NCI-H2196 treated with DMSO at 0.1 percent for 48 hours (cell line): ENCODE measurements around the gene HAPLN2.

Experiments
- DNase-seq: peaks from one replicate; lab custom pipeline; 2025; ENCODE audit not compliant: unreplicated experiment; lab: John Stamatoyannopoulos, UW

The HAPLN2 gene

DNA sequence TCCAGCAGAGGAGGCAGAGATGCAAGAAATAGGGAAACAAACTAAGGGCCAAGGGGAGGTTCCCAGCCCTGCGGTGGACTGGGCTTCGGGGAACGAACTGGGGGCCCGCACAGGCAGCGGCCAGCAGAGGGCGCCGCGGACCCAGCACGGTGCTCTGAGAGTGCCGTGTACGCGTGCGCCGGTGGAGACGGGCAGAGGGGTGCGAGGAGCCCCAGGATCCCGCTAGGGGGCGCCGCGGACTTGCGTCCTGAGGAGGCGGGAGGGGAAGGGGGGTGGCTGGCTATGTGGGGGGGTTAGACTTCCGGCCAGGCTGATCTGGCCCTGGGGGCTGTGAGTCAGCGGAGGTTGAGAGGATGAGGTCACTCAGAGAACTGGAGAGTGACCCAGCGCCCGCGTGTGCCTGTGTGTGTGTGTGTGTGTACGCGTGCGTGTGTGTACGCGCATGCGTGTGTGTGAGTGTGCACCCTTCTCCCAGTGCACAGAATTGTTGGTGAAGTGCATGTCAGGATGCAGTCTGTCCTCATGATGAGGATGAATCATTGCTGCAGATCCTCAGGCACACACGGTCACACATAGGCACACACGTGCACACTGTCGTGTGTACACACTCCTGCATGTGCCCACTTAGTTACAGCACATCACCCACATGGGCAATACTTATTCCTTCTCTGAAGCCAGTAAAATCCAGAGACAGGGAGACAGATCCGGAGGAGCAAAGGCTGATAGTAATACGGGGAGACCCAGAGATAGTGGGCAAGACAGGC, 41.0 kb downstream of the HAPLN2 start:
- DNase-seq, result peak; percentile 95

DNA sequence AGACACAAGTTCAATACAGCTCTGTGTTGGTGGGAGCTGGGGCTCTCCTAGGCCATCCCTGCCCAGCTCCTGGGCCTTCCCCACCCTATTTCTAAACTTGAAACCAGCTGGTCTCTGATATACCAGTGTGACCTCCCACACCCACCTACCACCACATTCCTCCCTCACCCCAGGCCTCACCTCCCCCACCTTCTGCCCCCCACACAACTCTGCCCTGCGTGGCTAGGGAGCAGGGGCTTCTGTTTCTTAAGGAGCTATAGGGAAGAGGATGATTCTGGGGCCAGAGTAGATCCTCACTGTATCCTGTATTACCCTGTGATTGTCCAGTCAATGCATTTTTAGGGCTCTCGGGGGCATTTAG, 41.5 kb downstream of the HAPLN2 start:
- DNase-seq, result no peak

DNA sequence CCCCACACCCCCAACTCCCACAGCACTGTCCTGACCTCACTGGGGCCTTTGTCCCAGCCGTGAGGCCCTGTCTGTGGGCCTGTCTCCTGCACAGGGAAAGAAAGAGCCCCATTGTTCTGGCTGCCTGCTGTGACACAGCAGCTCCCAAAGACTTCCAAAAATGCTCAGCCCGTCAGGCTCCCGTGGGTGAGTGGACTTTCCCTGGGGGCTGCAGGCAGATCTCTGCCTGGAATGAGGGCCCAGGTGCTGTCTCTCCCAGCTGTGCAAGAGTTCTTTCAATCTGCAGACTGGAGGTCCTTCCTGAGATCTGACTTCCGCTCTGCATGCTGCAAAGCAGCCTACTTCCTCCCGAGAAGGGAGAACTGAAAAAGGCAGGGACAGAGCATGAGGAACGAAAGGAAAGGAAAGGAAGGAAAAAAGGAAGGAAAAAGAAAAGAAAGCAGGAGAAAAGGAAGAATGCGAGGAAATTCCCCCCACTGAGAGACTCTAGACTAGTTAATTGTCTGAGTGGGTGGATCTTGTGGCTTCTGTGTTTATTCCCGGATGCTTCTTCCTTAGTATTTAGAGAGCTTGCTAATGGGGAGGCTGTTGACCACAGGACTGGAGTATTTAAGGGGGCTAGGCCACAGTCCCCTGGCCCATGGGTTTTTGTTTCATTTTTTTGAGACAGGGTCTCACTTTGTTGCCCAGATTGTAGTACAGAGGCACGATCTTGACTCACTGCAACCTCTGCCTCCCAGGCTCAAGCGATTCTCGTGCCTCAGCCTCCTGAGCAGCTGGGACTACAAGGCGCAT, 43.0 kb downstream of the HAPLN2 start:
- no peak for DNase-seq

DNA sequence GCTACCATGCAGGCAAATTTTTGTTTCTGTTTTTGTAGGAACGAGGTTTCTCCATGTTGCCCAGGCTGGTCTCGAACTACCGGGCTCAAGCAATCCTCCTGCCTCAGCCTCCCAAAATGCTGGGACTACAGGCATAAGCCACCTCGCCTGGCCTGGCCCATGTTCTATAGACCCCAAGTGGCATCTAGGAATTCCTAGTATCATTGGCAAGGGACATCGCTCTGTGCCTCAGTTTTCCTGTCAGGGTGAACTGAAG, 43.5 kb downstream of the HAPLN2 start:
- no peak for DNase-seq

DNA sequence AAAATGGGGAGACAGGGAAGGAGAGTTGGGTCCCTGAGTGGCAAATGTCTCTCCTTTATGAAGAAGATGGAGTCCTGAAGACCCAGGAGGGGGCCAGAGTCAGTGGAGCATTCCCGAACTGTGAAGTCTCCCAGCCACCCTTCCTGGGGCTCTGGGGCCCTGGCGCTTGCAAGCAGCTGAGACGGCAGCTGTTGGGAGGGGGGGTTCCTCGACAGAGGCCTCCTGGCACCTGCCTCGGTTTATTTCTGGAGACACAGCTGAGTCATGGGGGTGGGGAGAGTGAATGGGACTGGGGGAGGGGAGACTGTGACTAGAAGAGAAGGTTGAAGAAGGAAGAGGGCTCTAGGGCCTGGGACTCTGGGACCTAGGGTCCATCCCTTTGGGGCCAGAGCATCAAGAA, 44.0 kb downstream of the HAPLN2 start:
- no peak for DNase-seq

DNA sequence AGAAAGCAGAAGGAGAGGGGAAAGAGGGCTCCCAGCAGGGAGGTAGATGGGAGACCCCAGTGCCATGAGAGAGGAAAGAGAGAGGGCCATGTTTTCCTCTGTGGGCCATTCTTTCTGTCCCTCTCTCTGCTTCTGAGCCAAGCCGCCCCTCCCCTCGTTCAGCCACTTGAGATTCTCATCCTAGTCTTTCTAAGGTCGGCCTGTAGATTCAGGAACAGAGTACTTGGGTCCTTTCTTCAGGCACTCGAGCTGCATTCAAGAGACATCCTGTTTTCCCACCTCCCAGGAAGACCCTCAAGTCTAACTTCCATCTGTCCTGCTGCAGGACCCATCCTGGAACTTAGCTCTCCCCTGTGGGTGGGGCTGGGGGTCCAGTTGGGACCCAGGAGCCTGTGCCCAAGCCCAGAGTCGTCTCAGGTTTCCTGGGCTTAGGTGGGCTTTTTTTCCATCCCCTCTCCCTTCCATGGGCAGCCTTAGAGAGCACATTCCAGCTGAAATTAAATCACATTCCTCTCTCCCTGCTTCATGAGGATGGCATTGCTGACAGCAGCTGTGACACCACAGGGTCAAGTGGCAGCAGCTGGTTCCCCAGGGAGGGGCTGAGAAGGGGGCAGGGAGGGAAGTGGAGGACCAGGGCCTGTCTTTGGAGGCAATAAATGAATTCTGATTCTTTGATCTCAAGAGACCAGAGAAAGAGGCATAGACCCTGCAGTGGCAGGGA, 45.0 kb downstream of the HAPLN2 start:
- peak; percentile 40 for DNase-seq

DNA sequence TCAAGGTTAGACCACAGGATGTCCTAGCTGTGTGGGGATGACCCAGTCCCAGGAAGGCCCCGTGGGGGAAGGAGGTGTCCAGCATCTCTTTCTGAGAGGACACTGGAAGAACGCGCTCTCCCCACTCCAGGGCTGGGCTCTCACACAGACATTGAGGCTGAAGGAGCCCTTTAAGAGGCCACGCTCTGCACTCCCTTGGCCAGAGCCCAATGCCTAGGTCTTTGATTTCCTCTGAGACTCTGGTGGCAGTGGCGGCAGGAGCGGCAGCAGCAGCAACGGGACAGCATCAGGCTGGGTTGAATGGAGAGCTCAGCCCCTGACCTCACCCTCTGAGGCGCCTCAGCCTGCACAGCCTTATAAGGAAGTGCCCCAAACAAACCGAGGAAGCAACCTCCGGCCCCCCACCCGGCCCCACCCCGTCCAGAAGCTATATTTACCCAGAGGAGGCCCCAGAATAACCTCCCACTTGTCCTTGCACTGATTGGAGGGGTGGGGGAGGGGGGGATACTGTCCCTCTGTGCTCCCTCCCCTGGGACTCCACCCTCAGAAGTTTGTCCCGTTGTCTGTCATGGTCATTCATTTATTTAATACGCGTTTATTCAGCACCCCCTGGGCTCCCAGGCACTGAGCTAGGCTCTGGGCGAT, 45.7 kb downstream of the HAPLN2 start:
- no peak for DNase-seq

DNA sequence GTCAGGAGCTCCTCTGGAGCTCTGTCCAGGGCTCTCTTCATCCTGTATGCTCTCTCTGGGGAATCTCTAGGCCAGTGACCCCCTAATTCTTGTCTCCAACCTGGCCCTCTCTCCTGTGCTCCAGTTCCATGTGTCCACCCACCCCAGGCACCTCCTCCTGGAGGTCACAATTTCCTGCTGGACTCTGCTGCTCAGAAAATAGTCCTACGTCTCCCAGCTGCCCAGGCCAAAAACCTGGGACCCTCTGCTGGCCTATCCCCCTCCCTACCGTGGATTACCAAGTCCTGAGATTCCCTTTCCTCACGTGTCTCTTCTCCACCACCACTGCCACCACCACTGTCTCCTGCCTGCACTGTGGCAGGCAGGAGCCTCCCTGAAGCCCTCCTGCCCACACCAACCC, 46.3 kb downstream of the HAPLN2 start:
- no peak for DNase-seq

DNA sequence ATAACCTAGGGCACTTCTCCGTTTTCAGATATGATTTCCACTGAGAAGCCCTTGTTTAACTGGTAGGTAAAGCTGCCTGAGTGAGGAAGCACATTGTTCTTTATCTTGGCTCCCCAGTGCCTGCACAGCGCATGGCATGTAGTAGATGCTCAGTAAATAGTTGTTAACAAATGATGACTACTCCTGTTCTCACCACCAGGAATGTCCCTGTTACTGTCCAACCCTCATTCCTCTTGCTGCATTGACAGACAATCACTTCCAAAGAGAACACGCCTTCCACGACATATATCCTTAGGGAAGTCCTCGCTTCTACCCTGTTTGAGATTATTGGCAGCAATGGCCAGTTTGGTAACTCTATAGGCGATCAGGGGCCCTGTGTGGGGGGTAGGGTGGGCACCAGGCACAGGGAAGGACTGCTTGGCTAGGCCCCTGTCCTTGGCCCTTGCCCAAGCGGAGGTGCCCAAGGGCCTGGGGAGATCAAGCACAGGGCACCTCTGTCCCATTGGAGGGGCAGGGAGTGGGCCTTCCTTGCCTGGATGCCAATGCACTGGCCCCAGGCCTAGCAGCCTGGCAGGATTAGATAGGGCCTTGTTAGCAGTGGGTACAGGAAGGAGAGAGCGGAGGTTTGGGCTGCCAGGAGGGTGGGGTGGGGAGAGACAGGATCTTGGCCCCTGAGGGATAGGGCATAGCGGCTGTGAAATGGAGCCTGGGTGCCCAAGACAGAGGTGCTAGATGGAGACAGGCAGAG, 47.8 kb downstream of the HAPLN2 start:
- DNase-seq, result no peak

DNA sequence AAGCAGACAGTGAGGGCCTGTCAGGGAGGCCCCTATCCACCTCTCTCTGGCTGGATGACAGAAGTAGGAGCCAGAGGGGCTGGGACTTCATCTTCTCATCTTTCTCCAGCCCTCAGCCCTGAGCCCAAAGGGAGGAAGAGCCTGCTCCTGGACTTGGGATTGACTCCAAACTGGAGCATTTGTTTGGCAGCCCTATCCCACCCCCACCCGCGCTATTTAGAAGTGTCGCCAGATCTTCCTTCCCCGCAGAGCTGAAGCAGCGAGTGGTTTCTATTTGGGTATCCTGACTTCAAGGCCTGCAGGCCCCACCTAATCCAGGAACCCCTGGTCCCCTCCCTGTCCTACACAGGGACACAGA, 48.4 kb downstream of the HAPLN2 start:
- DNase-seq, result no peak

DNA sequence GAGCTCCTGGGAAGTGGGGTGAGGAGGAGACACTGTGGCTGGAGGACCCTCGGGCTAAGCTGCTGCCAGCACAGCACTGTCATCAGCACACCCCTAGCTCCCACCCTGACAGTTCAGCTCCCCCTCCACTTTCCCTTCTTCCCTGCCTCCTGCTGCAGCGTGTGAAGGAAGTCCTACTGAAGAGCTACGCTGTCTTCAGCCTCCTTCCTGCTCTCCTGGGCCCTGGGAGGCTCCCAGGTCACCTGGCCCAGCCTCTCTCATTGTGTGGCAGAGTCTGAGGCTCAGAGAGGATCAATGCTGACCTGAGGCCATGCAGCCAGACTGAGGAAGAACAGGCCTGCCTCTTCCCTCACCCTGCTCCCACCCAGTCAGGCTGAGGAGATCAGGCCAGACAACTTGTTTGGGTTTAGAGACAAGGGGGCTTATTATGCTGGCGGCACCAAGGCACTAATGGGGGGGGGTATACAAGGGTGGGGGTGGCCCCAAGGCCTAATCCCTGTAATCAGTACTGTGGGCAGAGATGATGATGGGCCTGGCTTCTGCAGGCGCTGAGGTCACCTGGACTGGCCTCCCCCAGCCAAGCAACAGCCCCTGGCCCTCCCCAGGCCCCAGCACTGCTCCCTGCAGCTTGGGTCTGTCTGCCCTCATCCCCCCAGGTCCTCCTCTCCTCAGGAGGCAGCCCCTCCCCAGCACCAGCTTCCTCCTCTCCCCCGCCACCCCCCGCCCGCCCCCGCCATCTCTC, 48.9 kb downstream of the HAPLN2 start:
- DNase-seq, result no peak

DNA sequence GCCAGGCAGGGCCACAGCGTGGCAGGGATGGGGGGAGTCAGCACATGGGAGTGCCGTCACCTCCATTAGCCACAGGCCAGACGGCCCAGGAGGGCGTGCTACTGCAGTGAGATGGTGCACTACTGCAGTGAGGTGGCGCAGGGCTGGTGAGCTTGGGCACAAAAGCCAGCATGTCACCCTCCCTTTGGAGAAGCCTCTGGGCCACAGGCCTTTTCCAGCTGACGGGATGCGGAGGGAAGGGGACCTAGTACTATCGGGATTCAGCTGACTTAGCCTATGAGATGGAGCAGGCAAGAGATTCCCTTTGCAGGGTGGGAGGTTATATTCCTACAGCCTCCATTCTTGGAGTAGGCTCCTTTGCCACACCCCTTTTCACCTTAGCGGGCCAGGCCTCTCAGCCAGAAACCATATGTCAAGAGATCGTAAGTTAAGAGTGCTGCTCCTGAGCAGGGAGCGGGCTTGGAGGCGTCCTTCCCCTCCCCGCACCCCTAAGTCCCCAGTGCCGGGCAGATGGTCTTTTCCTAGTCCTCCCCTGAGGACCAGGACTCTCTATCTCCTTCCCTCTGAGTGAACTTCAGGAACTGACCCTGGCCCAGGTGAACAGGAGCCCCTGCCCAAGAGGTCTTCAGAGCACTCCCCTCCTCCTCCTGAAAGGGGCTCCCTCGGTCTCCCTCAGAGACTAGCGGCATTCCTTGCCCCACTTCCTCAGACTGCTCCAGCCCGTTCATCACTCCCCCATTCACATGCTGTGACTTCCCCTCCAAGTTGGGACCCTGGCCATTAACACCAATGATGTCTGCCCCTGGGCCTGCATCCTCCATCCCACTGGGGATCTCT, 49.8 kb downstream of the HAPLN2 start:
- no peak for DNase-seq

DNA sequence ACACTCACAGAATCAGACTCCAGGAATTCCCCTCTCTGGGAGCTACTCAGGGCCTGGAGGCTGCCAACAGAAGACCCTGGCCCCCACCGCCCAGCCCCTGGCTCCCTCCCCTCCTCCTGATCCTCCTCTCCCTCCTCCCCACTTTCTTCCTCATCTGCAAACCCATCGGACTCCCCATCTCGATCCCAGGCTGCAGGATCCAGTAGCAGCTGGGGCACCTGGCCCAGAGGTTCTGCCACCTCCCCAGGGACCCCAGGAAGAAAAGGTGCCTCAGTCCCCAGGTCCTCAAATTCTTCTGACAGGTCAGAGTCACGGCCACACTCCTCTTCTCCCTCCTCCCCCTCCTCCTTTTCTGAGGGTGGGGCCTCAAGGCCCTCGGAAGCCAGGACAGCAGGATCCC, 50.6 kb downstream of the HAPLN2 start:
- DNase-seq, result no peak

DNA sequence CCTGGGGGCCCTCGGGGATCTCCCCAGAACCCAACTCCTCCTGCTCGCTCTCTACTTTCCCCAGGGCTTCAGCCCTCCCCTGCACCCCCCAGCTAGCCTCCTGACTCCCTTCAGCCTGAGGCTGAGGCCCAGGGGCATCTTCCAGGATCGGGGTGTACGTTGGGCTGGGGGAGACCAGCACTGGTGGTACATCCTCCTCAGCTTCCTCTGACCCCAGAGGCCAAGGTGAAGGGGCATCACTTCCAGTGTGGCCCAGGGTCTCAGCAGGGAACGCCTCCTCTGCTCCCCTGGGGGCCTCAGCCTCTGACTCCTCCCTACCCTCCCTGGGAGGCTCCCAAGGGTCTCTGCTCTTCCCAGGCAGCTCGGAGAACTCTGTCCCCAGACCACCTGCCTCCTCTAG, 51.1 kb downstream of the HAPLN2 start:
- no peak for DNase-seq

DNA sequence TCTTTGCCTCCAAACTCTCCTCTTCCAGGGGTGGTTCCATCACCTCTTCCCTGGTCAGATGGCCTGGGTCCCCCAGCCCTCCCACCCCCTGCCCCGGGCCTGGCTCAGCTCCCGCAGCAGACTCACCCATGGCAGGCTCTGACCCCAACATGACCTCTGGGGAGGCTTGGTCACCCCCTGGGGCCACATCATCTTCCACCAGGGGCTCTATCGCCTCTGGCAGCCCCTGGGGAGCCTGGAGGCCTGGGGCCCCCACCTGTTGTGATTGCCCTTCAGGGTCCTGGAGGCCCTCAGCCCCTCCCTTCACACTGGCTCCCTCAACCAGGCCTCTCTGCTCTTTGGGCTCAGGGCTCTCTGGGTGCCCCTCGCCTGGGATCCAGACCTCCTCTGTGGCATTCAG, 51.6 kb downstream of the HAPLN2 start:
- DNase-seq, result no peak

DNA sequence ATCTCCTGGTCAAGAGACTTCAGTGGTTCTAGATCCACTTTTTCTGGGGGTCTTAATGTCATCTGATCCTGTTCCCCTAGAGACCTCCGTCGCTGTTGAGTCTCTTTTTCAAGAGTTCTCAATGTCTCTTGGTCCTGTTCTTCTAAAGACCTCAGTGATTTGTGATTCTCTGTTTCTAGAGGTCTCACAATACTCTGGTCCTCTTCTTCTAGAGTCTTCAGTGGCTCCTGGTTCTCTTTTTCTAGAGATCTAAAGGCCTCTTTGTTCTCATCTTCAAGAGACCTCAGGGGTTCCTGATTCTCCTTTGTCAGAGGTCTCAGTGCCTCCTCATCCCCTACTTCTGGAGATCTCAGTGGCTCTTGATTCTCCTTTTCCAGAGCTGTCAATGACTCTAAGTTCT, 52.6 kb downstream of the HAPLN2 start:
- DNase-seq, result no peak

DNA sequence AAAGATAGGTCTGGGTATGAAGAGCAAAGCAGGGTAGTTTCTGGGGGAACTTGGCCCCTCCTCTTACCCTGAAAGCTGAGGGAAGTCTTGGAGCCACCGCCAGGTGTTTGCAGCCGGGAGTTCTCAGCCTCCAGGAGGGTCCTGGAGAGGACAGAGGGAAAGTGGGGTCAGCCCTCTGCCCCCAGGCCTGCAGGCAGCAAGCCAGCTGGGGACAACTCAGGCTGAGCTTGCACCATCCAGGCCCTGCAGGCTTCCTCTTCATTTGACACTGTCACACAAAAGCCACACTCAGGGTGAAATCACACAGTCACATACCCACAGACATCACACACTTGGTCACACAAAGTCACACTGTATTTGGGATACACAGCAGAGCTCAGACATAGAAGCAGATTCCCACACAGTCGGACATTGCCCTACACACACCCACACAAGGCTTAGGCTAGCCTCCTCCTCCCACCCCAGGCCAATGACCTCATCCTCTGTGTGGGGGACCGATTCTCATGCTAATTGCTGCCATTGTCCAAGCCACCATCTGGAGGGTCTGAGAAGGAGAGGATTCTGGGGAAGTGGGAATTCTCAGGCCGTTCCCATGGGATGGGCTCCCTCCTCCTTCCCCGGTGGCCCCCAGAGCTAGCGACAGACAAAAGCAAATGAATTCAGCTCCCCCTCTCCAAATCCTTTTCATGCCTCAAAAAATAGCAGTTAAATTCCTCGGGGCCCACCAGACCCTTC, 54.3 kb downstream of the HAPLN2 start:
- DNase-seq, result no peak
